Measurements from ENCODE around the gene RAP2B. TPM values are rescaled to one million over a fixed set of nuclear protein-coding genes. Genes with fewer than 3 reads are reported as not detected.

The RAP2B gene
- total RNA-seq, 1 donor, result 20.3 TPM

DNA sequence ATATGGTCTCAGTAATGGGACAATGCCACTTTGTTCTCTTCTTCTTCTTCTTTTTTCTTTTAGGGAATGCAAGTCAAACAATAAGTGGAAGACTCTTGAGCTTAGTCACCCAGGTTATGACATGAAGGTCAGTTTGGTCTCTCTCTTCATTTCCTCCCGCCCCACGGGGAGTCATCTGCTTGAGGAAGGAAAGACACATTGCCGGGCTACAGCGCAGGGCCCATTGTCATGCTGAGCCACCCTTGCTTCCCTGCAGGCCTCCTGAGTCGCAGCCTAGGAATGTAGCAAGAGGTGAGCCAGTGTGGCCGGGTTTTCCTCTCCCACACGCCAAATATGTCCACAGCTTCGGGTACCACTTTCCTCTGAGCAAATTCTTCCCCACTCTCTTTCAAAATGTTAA, 47.6 kb downstream of the RAP2B start:
- H4K20me1 ChIP-seq (ENCODE audit: insufficient read depth, low read length), result no peaks in the 10 kb centered on the region
- peaks cover 12% of the 10 kb centered on the region for H3K4me1 ChIP-seq (ENCODE audit: insufficient read depth, low read length)
- H3K4me2 ChIP-seq (ENCODE audit: insufficient read depth, low read length), result peak overlapping the region; percentile 37
- no peaks in the 10 kb centered on the region for H3K9me3 ChIP-seq (ENCODE audit: low read depth, low read length)
- peak overlapping the region; percentile 38 for H2AFZ ChIP-seq (ENCODE audit: low read length)
- H3K79me2 ChIP-seq (ENCODE audit: insufficient read depth, low read length), result no peaks in the 10 kb centered on the region
- H3K27me3 ChIP-seq (ENCODE audit: insufficient read depth, low read length), result no peaks in the 10 kb centered on the region
- no peak for DNase-seq (ENCODE audit: insufficient read length, low spot score, missing footprints)
- no peak overlapping the region for H3K4me3 ChIP-seq (ENCODE audit: insufficient read depth, low read length)
- peak overlapping the region; percentile 20 for H3K27ac ChIP-seq (ENCODE audit: low read depth, low read length)
- H3K36me3 ChIP-seq (ENCODE audit: insufficient read depth, low read length), result no peaks in the 10 kb centered on the region
- TF ChIP-seq, protein P1, sequence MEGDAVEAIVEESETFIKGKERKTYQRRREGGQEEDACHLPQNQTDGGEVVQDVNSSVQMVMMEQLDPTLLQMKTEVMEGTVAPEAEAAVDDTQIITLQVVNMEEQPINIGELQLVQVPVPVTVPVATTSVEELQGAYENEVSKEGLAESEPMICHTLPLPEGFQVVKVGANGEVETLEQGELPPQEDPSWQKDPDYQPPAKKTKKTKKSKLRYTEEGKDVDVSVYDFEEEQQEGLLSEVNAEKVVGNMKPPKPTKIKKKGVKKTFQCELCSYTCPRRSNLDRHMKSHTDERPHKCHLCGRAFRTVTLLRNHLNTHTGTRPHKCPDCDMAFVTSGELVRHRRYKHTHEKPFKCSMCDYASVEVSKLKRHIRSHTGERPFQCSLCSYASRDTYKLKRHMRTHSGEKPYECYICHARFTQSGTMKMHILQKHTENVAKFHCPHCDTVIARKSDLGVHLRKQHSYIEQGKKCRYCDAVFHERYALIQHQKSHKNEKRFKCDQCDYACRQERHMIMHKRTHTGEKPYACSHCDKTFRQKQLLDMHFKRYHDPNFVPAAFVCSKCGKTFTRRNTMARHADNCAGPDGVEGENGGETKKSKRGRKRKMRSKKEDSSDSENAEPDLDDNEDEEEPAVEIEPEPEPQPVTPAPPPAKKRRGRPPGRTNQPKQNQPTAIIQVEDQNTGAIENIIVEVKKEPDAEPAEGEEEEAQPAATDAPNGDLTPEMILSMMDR (IDR thresholded peaks at IDR 0.05; ENCODE audit: extremely low read depth, low read depth, low read length), result no peak

DNA sequence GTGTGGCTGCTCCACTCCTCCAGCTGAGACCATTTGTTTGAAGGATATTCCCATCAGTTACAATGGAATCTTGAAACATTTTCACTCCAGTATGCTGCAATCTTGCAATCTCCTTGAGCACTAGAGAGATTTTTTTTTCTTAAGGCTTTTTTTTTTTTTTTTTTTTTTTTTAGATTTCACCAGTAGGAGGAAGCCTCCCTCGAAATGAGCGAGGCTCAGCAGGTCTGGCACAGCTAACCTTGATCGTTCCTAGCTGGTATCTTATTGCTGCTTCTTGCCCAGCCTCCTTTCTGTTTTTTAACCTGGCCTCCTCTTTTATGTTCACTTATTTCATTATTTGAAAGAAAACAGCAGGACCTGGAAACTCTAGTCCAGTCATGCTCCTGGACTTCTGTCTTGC, 48.1 kb downstream of the RAP2B start:
- peak overlapping the region; percentile 38 for H2AFZ ChIP-seq (ENCODE audit: low read length)

DNA sequence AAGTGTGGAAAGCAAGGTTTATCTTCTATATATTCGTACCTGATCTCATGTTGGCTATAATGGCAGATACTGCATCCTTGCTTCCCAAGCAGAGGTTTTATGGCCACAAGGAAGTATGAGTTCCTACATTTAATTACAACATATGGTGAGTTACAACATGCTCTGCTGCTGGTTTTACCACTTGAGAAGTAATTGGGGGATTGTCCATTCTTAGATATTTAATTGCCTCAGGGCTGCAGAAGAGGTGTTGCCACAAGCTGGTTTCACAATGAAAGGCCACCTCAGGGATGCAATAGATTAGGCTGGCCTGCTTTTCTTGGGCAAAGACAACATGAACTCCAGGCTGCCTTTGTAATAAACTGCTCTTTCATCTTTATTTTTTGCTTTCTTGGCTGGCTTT, 48.6 kb downstream of the RAP2B start:
- H3K4me2 ChIP-seq (ENCODE audit: insufficient read depth, low read length), result no peak overlapping the region
- no peak overlapping the region for H3K27ac ChIP-seq (ENCODE audit: low read depth, low read length)
- peaks cover 14% of the 10 kb centered on the region for H3K4me1 ChIP-seq (ENCODE audit: insufficient read depth, low read length)
- TF ChIP-seq, protein P1 (IDR thresholded peaks at IDR 0.05; ENCODE audit: extremely low read depth, low read depth, low read length), result no peak
- no peaks in the 10 kb centered on the region for H3K79me2 ChIP-seq (ENCODE audit: insufficient read depth, low read length)
- no peaks in the 10 kb centered on the region for H3K36me3 ChIP-seq (ENCODE audit: insufficient read depth, low read length)
- H2AFZ ChIP-seq (ENCODE audit: low read length), result no peak overlapping the region
- no peaks in the 10 kb centered on the region for H4K20me1 ChIP-seq (ENCODE audit: insufficient read depth, low read length)
- no peaks in the 10 kb centered on the region for H3K27me3 ChIP-seq (ENCODE audit: insufficient read depth, low read length)
- no peaks in the 10 kb centered on the region for H3K9me3 ChIP-seq (ENCODE audit: low read depth, low read length)
- H3K4me3 ChIP-seq (ENCODE audit: insufficient read depth, low read length), result no peak overlapping the region
- no peak for DNase-seq (ENCODE audit: insufficient read length, low spot score, missing footprints)

More for the DNA sequence above, 48.1 kb downstream of the RAP2B start:
- TF ChIP-seq, protein P1 (IDR thresholded peaks at IDR 0.05; ENCODE audit: extremely low read depth, low read depth, low read length), result peak; percentile 7
- no peaks in the 10 kb centered on the region for H3K27me3 ChIP-seq (ENCODE audit: insufficient read depth, low read length)
- H3K79me2 ChIP-seq (ENCODE audit: insufficient read depth, low read length), result no peaks in the 10 kb centered on the region
- no peak overlapping the region for H3K4me3 ChIP-seq (ENCODE audit: insufficient read depth, low read length)
- H3K9me3 ChIP-seq (ENCODE audit: low read depth, low read length), result no peaks in the 10 kb centered on the region
- H3K27ac ChIP-seq (ENCODE audit: low read depth, low read length), result peak overlapping the region; percentile 20
- DNase-seq (ENCODE audit: insufficient read length, low spot score, missing footprints), result peak; percentile 79
- H3K4me2 ChIP-seq (ENCODE audit: insufficient read depth, low read length), result peak overlapping the region; percentile 37
- no peaks in the 10 kb centered on the region for H4K20me1 ChIP-seq (ENCODE audit: insufficient read depth, low read length)
- H3K36me3 ChIP-seq (ENCODE audit: insufficient read depth, low read length), result no peaks in the 10 kb centered on the region
- H3K4me1 ChIP-seq (ENCODE audit: insufficient read depth, low read length), result peaks cover 12% of the 10 kb centered on the region

DNA sequence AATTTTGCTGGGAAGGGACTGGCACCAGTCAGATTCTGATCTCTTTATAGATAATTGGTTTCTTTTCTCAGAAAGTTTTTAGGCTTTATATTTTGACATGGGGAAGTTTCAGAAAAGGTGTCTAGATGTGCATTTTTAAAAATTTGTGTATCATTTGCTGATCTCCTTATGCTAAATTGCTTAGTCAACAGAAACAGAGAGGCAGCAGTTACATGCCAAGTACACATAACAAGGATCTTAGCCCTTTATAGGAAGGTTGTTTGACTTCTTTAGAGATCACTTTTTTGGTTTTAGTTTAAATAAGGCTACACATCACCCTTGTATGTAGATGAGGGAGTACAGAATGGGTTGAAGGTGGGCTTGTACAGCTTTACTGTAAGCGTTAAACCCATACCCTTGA, 53.5 kb downstream of the RAP2B start:
- H3K4me1 ChIP-seq (ENCODE audit: insufficient read depth, low read length), result peaks cover 16% of the 10 kb centered on the region
- no peaks in the 10 kb centered on the region for H3K9me3 ChIP-seq (ENCODE audit: low read depth, low read length)
- no peaks in the 10 kb centered on the region for H3K36me3 ChIP-seq (ENCODE audit: insufficient read depth, low read length)
- no peak overlapping the region for H3K27ac ChIP-seq (ENCODE audit: low read depth, low read length)
- peak; percentile 87 for DNase-seq (ENCODE audit: insufficient read length, low spot score, missing footprints)
- no peaks in the 10 kb centered on the region for H4K20me1 ChIP-seq (ENCODE audit: insufficient read depth, low read length)
- H2AFZ ChIP-seq (ENCODE audit: low read length), result peak overlapping the region; percentile 18
- no peaks in the 10 kb centered on the region for H3K27me3 ChIP-seq (ENCODE audit: insufficient read depth, low read length)
- TF ChIP-seq, protein P1 (IDR thresholded peaks at IDR 0.05; ENCODE audit: extremely low read depth, low read depth, low read length), result no peak
- no peak overlapping the region for H3K4me3 ChIP-seq (ENCODE audit: insufficient read depth, low read length)
- H3K79me2 ChIP-seq (ENCODE audit: insufficient read depth, low read length), result no peaks in the 10 kb centered on the region
- H3K4me2 ChIP-seq (ENCODE audit: insufficient read depth, low read length), result peak overlapping the region; percentile 33

Data from osteoblast (primary cell).